NCI-H345 treated with DMSO at 0.1 percent for 48 hours (cell line): ENCODE measurements around the gene PREB.

ENCODE experiments used
- DNase-seq: peaks from one replicate; lab custom pipeline; 2025; ENCODE audit not compliant: unreplicated experiment; lab: John Stamatoyannopoulos, UW

PREB gene

GRCh38 chr2:27083410-27084296 is 50.8 kb downstream of the PREB start:
- no peak for DNase-seq

DNA sequence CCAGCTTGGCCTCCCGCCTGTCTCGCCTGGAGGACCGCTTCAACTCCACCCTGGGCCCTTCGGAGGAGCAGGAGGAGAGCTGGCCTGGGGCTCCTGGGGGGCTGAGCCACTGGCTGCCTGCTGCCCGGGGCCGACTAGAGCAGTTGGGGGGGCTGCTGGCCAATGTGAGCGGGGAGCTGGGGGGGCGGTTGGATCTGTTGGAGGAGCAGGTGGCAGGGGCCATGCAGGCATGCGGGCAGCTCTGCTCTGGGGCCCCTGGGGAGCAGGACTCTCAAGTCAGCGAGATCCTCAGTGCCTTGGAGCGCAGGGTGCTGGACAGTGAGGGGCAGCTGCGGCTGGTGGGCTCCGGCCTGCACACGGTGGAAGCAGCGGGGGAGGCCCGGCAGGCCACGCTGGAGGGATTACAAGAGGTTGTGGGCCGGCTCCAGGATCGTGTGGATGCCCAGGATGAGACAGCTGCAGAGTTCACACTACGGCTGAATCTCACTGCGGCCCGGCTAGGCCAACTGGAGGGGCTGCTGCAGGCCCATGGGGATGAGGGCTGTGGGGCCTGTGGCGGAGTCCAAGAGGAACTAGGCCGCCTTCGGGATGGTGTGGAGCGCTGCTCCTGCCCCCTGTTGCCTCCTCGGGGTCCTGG is 51.5 kb downstream of the PREB start:
- DNase-seq = no peak

GRCh38 chr2:27081984-27082772 is 52.3 kb downstream of the PREB start:
- no peak for DNase-seq
